ENCODE results near the gene NDUFAF3. TPM values are rescaled to one million over a fixed set of nuclear protein-coding genes. Genes with fewer than 3 reads are reported as not detected.

The NDUFAF3 gene
- total and polyA plus RNA-seq, 2 of the 4 experiments (the other 2 are of a cell fraction): 26.5 to 112 TPM

DNA sequence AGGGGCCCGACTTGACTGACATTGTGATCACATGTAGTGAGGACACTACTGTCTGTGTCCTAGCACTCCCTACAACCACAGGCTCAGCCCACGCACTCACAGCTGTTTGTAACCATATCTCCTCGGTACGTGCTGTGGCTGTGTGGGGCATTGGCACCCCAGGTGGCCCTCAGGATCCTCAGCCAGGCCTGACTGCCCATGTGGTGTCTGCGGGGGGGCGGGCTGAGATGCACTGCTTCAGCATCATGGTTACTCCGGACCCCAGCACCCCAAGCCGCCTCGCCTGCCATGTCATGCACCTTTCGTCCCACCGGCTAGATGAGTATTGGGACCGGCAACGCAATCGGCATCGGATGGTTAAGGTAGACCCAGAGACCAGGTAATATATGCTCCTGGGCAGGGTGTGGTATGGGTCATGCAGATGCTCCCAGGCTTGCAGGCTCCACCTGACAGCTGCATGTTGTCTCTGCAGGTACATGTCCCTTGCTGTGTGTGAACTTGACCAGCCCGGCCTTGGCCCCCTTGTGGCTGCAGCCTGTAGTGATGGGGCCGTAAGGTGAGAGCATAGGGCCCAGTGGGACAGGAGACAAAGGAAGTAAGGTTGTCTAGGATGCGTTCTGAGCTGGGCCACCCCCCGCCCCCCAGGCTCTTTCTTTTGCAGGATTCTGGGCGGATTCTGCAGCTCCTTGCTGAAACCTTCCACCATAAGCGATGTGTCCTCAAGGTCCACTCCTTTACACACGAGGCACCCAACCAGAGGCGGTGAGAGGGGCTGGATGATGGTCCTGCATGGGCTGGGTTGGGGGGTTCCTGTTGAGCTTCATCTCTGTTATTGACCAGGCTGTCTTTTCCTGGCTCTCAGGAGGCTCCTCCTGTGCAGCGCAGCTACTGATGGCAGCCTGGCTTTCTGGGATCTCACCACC, 7.9 kb upstream of the NDUFAF3 start:
- Histone ChIP-seq H3K9me3 (ENCODE audit: control insufficient read depth, insufficient read depth, low read length) (no peaks in the 10 kb centered on the region), H4K5ac (ENCODE audit: low read depth, low read length) (no peak overlapping the region), H2AK5ac (ENCODE audit: low read depth, low read length) (no peak overlapping the region), H3K4me2 (ENCODE audit: low read depth, low read length) (no peak overlapping the region), H3K14ac (replicated peaks; ENCODE audit: low read depth, low read length) (no peak overlapping the region), H3K27me3 (ENCODE audit: control insufficient read depth, insufficient read depth, low read length) (no peaks in the 10 kb centered on the region), H3K23ac (ENCODE audit: low read depth, low read length) (no peak overlapping the region), H3K27ac (ENCODE audit: insufficient read depth, low read length) (no peak overlapping the region), H2BK20ac (ENCODE audit: low read depth, low read length) (no peak overlapping the region), H2BK120ac (ENCODE audit: low read depth, low read length) (no peak overlapping the region), H3K36me3 (ENCODE audit: control insufficient read depth, insufficient read depth, low read length) (peaks cover 53% of the 10 kb centered on the region), H3K9me1 (ENCODE audit: insufficient read depth, low read length) (peaks cover 14% of the 10 kb centered on the region), H3K56ac (ENCODE audit: extremely low read depth, insufficient read depth, low read length) (no peak overlapping the region), H2BK5ac (ENCODE audit: low read depth, low read length, poor library complexity, severe bottlenecking) (no peak overlapping the region), H3K9ac (ENCODE audit: low read depth, low read length) (no peak overlapping the region), H4K20me1 (ENCODE audit: insufficient read depth, low read length) (peaks cover 48% of the 10 kb centered on the region), H4K8ac (ENCODE audit: low read depth in 2 of 2, low read length in 2 of 2) (no peak overlapping the region), H2AFZ (replicated peaks; ENCODE audit: low read length, poor library complexity) (peak overlapping the region; percentile 49), H2AK9ac (replicated peaks; ENCODE audit: low read depth, low read length, poor library complexity) (peak overlapping the region; percentile 45), H4K91ac (ENCODE audit: insufficient read depth, low read depth, low read length) (no peak overlapping the region), H3K4me3 (ENCODE audit: insufficient read depth, low read depth, low read length) (no peak overlapping the region), H3K4ac (ENCODE audit: low read depth, low read length) (no peak overlapping the region), H3K79me1 (ENCODE audit: low read depth in 1 of 2, low read length in 2 of 2) (peaks cover 12 to 83% of the 10 kb centered on the region in 2 experiments; a peak in 3 of 4 replicates), H3K18ac (ENCODE audit: low read depth, low read length) (no peak overlapping the region), H3K4me1 (ENCODE audit: control insufficient read depth, insufficient read depth, low read length) (peaks cover 9% of the 10 kb centered on the region), H2BK15ac (ENCODE audit: low read depth, low read length) (no peak overlapping the region)
- intact Hi-C loops (cut with micrococcal nuclease): no loop called here
- ChIA-PET POLR2A (ENCODE audit: unreplicated experiment) (no interaction called here), CTCF (interaction anchor here (0.5 kb wide), 1 partner anchor 361 kb away, joined by 6 read pairs; no protein-coding TSS in a partner anchor)
- BruUV-seq (replicated peaks): no TSS peak
- ATAC-seq (ENCODE audit: low read depth): no peak
- in situ Hi-C loops (cut with MboI; ENCODE audit: low sequenced_read_pairs): no loop called here
- DNase-seq: no peak
- dilution Hi-C loops (cut with HindIII; ENCODE audit: low sequenced_read_pairs, unreplicated experiment): no loop called here
- 97% methylated on average over 11 of the region's 24 CpGs; no CpG with 5 or more reads in 1 of the 2 experiments for WGBS, 2 experiments (ENCODE audit: extremely low coverage in 2 of 2, insufficient read length in 1 of 2)
- TF ChIP-seq, protein P1, sequence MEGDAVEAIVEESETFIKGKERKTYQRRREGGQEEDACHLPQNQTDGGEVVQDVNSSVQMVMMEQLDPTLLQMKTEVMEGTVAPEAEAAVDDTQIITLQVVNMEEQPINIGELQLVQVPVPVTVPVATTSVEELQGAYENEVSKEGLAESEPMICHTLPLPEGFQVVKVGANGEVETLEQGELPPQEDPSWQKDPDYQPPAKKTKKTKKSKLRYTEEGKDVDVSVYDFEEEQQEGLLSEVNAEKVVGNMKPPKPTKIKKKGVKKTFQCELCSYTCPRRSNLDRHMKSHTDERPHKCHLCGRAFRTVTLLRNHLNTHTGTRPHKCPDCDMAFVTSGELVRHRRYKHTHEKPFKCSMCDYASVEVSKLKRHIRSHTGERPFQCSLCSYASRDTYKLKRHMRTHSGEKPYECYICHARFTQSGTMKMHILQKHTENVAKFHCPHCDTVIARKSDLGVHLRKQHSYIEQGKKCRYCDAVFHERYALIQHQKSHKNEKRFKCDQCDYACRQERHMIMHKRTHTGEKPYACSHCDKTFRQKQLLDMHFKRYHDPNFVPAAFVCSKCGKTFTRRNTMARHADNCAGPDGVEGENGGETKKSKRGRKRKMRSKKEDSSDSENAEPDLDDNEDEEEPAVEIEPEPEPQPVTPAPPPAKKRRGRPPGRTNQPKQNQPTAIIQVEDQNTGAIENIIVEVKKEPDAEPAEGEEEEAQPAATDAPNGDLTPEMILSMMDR (conservative IDR thresholded peaks at IDR 0.05; ENCODE audit: low read depth, low read length): peak; percentile 47
- TF ChIP-seq MAZ (IDR thresholded peaks at IDR 0.05; ENCODE audit: borderline replicate concordance, low read depth, low read length): no peak
- peak; percentile 48 for TF ChIP-seq RAD21 (IDR thresholded peaks at IDR 0.05; ENCODE audit: low read length)
- TF ChIP-seq BHLHE40 (IDR thresholded peaks at IDR 0.05; ENCODE audit: low read depth, low read length): no peak
- TF ChIP-seq SMC3 (IDR thresholded peaks at IDR 0.05; ENCODE audit: low read depth, low read length): peak; percentile 49
- no peak for TF ChIP-seq RCOR1 (IDR thresholded peaks at IDR 0.05; ENCODE audit: insufficient replicate concordance, low read length)
- TF ChIP-seq RFX5 (IDR thresholded peaks at IDR 0.05; ENCODE audit: low read depth, low read length): no peak
- TF ChIP-seq MXI1 (IDR thresholded peaks at IDR 0.05; ENCODE audit: borderline replicate concordance, low read depth, low read length): no peak
- no peak for TF ChIP-seq CEBPB (IDR thresholded peaks at IDR 0.05; ENCODE audit: low read depth, low read length)
- no peak for TF ChIP-seq FOS (IDR thresholded peaks at IDR 0.05; ENCODE audit: low read depth, low read length)
- TF ChIP-seq, protein P2, sequence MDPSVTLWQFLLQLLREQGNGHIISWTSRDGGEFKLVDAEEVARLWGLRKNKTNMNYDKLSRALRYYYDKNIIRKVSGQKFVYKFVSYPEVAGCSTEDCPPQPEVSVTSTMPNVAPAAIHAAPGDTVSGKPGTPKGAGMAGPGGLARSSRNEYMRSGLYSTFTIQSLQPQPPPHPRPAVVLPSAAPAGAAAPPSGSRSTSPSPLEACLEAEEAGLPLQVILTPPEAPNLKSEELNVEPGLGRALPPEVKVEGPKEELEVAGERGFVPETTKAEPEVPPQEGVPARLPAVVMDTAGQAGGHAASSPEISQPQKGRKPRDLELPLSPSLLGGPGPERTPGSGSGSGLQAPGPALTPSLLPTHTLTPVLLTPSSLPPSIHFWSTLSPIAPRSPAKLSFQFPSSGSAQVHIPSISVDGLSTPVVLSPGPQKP (IDR thresholded peaks at IDR 0.05; ENCODE audit: borderline replicate concordance, low read depth, low read length): no peak
- TF ChIP-seq CHD1 (IDR thresholded peaks at IDR 0.05; ENCODE audit: low read depth, low read length): no peak
- no peak; the same call in 1 of the 2 replicates for TF ChIP-seq POLR2A (IDR thresholded peaks at IDR 0.05; ENCODE audit: low read depth, low read length)
- TF ChIP-seq, protein P3, sequence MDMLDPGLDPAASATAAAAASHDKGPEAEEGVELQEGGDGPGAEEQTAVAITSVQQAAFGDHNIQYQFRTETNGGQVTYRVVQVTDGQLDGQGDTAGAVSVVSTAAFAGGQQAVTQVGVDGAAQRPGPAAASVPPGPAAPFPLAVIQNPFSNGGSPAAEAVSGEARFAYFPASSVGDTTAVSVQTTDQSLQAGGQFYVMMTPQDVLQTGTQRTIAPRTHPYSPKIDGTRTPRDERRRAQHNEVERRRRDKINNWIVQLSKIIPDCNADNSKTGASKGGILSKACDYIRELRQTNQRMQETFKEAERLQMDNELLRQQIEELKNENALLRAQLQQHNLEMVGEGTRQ (IDR thresholded peaks at IDR 0.05; ENCODE audit: low read depth, low read length): no peak

Measured in IMR-90 (cell line).